Activated effector memory CD4-positive, alpha-beta T cell treated with anti-CD3 and anti-CD28 coated beads, Interleukin-2, amount 50 U/mL, for 16 hours (primary cell): ENCODE results near the gene TRMT61A.

ENCODE experiments used
- DNase-seq: peaks from one replicate; pipeline ENCODE4 v3.0.0-alpha.2; 2020

Gene TRMT61A

DNA sequence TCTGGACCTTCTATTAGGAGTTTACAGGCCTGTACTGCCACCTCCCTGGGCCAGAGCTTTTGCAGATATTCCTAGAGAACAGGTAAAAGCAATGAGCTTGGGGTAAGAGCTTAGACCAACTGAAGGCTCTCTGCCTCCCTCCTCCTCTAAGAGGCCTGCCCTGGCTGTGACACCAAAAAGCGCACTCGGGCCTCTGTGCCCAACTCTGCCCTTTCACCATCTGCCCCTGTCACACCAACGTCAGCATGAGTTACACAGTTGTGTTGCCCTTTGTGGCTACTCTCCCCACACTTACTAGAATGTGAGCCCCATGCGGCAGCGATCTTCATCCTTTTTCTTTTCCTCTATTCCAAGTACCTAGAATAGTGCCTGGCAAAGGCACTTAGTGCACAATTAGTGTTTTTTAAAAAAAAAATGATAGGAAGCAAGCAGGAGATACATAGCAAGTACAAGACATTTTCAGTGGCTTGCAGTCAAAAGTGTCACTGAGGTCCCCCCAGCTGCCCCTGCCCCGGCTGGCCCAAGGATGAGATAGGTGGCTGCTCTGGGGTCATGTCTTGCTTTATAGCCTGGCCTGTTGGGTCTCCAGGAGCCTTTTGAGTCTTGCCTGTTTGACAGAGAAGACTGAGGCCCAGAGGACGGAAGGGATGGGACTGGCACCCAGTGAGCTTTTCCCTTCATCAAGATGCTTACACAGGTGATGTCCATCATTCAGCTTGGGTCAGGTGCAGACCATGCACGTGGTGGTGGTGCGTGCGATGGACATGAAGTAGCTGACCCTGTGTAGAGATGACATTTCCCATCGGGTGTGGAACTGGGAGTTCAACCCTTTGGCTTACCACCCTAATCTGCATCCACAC, 18.9 kb upstream of the TRMT61A start:
- DNase-seq: peak; percentile 42

DNA sequence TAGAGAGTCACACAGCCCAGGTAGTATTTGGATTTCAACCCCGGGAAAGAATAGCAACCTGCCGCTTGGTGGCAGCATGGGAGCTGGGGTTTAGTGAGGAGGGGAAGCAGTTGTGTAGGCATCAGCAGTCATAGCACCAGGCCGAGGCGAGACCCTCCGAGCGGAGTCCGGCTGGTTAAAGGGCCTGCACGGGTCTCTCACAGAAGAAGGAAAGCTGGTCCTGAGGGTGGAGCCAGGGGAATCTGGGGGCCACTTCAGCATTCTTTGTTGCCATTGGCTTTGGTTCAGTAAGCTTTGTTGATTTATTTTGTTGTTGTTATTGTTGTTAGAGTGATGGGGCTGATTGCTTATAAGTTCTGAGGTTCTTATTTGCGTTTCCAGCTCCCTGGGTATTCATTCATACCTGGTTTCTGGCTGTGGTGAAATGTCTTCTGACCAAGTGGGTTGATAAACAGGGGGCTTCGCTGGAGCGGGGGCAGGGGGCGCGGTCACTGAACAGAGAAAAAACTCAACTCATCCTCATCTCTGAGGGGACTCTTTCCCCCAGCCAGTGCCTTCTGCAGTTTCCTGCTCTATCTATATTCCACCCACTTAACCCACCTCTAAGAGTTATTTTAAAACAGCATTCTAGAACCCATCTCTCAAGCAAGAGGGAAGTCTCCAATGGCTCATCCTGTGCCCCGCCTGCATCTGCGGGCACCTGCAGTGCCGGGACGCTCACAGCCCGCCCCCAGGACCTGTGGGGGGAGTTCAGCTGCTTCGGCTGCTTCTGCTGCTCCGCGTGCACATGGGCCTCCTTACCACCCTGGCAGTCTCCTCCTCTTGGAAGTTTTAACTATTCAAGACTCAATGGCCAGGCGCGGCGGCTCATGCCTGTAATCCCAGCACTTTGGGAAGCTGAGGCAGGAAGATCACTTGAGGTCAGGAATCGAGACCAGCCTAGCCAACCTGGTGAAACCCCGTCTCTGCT, 18.0 kb upstream of the TRMT61A start:
- peak; percentile 58 for DNase-seq

GRCh38 chr14:103512180-103512579, 16.8 kb upstream of the TRMT61A start:
- DNase-seq: peak; percentile 17

DNA sequence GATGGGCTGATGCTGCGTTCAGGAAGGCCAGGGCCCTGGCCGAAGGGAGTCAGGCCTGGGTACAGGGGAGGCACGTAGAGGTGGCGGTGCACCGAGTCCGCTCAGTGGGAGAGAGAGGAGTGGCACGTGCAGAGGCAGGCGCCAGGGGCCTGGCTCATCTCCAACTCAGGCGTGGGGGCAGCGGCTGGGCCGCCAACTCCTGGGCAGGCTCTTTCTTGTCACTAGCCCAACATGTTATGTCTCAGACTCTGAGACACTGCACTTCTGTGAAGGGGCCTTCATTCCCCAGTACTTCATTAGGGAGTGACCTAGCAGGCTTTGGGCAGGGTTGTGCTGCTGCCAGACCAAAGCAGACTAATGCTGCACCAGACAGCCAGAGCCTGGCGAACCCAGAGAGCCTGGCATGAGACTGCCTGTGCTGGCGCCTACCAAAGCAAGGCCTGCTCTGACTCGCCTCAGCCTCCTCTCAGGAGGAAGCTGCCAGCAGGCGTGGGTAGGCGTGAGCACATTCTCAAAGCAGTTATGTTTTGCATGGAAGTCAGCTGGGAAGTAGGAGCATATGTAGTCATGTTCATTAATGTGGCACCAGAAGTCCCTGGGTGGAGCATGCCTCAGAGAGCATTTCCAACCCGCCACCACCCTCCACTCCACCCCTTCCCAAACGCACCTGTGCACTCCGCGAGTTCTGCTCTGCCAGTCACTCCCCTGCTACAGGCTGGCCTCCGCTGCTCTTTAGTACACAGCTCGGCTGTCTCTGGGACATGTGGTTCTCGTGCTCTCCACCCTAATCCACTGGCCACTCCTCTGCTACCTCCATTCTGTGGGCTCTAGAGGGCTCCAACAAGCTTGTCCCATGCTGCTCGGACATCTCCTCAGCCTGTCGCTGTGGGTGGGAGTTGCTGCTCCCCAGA, 16.0 kb upstream of the TRMT61A start:
- peak; percentile 58 for DNase-seq

DNA sequence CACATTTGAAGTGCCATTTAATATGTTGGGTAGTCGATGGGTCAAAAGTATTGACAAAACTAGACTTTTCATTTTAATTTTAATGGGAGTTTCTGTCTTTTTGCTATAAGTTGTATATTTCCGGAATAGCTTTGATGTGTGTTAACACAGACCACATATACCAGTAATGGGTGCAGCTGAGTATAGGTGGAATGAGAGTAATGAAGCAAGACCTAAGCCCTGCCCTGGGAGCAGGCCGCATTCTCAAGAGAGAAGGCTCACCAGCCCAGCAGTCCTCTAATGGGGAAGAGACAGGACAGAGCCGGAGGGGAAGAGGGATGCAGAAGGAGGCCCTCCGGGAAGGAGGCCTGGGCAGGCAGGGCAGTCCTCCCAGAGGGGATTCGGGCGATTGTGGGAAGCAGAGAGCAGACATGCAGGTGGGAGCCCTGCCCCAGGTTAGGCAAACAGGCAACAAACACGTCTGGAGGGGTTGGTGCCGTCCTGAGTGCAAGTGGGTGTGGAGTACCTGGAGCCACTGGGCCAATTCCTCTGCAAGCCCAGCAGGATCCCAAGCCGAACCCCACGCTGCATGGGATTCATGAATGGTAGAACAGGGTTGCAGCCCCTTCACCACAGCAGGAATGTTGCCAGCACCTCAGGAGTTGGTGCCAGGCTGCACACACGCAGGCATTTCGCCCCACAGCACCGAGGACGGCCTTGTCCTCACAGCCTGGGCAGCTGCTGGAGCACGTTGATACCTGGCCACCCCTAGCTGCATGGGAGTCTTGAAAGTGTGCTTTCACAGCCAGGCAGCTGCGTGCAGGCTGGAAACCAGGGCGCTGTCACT, 14.2 kb upstream of the TRMT61A start:
- peak; percentile 56 for DNase-seq

DNA sequence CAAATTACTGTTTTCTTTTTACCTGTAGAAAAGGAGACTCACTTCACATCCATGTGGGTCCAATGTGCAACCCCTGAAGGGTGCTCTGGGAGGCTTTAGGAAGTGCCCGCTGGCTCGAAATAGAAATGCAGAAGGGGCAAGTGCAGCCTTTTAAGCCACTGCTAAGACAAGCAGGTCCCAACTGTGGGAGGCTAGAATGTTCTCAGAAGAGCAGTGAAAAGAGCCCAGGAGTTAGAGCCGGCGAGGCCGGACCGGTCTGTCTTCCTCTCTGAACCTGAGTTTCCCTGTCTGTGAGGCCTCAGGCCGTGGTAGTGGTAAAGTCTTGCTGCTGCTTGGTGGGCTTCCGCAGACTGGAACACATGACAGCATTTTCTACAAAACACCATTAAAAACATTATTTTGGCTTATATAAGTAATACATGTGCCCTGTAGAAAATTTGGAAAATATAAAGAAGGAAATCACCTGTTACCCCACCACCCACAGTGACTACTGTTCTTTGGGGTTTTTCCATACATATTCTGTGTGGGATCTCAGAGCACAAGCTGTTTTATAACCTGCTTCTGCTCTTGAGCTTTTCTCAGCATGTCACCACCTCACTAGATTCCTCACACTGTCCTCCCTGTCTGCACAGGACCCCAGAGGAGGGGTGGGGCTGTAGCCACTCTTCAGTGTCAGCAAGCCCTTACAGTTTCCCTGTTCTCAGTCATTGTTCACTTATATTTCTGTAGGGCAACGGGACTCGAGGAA, 12.4 kb upstream of the TRMT61A start:
- DNase-seq: peak; percentile 49

GRCh38 chr14:103517174-103517566, 11.8 kb upstream of the TRMT61A start:
- peak; percentile 54 for DNase-seq

- peak; percentile 48 for DNase-seq
These were observed 11.1 kb upstream of the TRMT61A start for GRCh38 chr14:103517721-103518421.

- peak; percentile 86 for DNase-seq
These were observed 10.5 kb upstream of the TRMT61A start for GRCh38 chr14:103518422-103519042.

DNA sequence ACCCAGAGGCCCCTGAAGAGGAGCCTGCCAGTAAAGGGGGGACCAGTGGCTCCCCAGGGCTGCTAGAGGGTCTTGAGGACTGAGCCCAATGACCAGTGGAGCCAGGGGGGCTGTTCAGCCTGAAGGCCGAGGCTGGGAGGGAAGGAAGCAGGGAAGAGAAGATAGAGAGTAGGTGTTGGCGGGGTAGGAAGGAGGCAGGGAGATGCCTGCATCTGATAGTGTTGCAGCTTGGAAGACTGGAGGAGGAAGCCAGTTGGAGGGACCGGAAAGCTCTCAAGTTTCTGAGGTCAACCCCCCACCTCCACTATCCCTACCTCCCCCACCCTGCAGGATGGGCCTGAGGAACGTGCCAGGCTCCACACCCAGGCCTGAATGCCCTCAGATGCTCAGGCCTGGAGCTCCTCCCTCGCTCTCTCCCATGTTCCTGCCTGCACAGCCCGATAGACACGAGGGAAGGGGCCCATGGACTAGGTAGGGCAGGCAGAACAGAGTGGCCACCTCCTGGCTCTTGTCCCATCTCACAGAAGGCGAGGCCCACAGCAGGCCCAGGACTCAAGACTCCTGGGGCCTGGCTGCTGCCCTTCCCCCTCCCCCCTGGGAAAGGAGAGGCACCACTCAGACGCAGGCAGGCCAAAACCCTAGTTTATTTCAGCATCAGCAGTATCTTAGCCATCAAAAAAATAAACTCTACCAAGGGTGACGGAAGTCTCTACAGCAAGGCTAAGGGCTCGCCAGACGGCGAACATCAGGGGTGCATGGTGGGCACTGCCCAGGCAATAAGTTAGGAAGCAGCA, 9.8 kb upstream of the TRMT61A start:
- no peak for DNase-seq

GRCh38 chr14:103519837-103520212, 9.2 kb upstream of the TRMT61A start:
- no peak for DNase-seq

DNA sequence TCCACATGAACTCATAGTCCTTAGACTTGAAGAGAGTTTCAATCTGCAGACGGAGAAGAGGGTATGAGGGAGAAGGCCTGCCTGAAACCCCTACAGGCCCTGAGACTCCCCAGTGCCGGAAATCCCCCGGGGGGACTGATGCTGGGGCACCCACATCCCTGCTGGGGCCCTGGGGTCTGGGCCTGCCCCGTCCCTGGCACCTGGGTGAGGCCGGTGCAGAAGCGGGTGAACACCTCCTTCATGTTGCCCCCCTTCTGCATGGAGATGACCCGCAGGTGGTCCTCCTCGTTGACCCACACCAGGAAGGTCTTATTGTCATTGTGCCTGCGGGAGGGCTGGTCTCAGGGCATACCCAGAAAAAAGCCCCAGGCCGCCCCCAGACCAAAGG, 8.7 kb upstream of the TRMT61A start:
- DNase-seq: no peak

DNA sequence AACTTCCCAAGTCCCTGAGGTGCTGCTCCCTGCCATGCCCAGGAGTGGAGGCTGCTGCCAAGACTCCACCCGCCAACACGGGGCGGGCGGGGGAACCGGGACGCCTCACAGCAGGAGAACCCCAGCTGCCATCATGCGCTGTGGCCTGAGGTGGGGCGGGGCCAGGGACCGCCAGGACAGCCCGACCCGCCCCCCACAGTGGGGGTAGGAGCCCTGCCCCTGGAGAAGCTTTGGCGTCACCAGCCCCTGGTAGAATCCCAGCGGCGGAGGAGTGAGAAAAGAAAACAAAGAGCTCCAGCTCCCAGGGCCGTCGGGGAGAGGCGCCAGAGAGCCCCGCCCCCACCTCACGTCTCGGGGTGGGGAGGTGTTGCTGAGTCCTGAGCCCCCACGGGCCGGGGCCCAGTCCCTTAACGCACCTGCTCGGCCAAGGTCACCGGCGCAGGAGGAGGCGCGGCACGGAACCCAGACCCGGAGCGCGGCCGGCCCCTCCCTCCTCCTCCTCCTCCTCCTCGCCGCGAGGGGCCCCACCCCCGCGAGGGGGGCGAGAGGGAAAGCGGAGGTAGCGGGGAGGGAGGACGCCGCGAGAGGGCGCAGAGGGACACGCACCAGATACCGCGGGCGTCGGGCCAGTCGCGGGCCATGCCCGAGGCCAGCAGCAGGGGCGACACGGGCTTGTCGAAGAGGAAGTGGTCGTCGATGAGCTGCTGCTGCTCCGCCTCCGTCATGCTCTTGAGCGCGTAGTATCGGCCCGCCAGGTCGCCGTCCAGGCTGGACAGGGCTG, 8.1 kb upstream of the TRMT61A start:
- DNase-seq: peak; percentile 89

- DNase-seq: no peak
These were observed 7.5 kb upstream of the TRMT61A start for GRCh38 chr14:103521438-103521950.

- DNase-seq: no peak
These were observed 6.9 kb upstream of the TRMT61A start for GRCh38 chr14:103521951-103522563.

DNA sequence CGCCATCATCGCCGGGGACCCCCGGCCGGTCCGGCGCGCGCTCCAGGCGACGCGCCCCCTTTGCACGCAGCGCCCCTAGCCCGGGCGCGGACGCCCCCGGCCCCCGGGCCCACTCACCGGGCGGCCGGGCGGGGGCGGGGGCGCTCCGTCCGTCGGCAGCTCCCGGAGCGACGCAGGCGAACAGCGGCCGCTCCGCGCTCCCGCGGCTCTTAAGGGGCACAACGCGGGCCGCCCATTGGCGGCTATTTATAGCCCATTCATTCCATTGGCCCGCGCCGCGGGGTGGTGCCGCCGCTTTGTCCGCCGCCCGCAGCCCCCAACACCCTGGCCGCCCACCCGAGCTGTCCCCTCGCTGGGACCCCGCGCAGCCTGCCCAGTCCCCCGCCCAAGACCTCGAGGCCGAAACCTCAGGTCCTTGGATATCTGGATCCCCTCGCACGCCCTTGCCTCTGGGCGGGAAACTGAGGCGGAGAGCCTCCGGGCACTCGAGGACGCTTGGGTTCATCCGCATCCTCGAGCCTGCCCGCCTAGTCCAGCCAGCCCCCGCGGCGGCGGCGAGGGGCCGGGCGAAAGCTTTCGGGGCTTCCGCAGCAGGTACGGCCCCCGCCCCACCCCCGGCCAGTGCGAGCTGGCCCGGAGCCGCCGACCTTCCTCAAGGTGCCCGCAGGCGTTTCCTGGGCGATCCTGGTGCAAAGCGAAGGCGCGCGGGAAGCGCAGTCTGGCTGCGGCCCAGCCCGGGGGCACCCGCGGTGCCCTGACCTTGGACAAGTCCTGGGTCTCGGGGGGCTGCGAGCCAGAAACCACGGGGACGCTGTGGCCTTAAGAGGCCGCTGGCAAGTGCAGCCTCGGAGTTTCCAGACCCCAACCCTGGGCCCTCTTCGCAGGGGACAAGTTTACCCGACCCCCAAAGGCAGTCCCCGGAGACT, 6.1 kb upstream of the TRMT61A start, which contains the start of gene CKB:
Gene CKB (minus strand): TSS at position 182 of the 926 bp plus-strand sequence. CDS start 337 bp downstream, outside the sequence.
- peak; percentile 75 for DNase-seq
